Stimulated activated CD8-positive, alpha-beta memory T cell treated with anti-CD3 and anti-CD28 coated beads, Interleukin-15, amount 100 ng/mL, for 24 hours (primary cell): ENCODE measurements around the gene TOP3A.
"Not testable (repeated sequence)": the region's sequence is repeated elsewhere in the genome, so short reads cannot be mapped to it uniquely, and the experiment has no call there.

Experiments
- DNase-seq: peaks from one replicate; pipeline ENCODE4 v3.0.0-alpha.2; 2020; ENCODE audit warnings: low read depth

Gene TOP3A

GRCh38 chr17:18314731-18315561 is at the start of gene TOP3A, which contains the start of gene SMCR8:
TOP3A (minus strand) TSS chr17:18314994; CDS start chr17:18314778, 216 bp downstream.
SMCR8 (plus strand) TSS chr17:18315293; CDS start chr17:18315790, 497 bp downstream.
- DNase-seq: peak; percentile 93

GRCh38 chr17:18364166-18364565 is 49.4 kb upstream of the TOP3A start:
- no peak for DNase-seq

GRCh38 chr17:18363101-18364049 is 48.6 kb upstream of the TOP3A start, which contains the start of gene SHMT1:
SHMT1 (minus strand) TSS chr17:18363550; CDS start chr17:18355981, 7,569 bp downstream.
- DNase-seq: peak; percentile 78

GRCh38 chr17:18362698-18363100 is 47.9 kb upstream of the TOP3A start:
- DNase-seq: no peak

DNA sequence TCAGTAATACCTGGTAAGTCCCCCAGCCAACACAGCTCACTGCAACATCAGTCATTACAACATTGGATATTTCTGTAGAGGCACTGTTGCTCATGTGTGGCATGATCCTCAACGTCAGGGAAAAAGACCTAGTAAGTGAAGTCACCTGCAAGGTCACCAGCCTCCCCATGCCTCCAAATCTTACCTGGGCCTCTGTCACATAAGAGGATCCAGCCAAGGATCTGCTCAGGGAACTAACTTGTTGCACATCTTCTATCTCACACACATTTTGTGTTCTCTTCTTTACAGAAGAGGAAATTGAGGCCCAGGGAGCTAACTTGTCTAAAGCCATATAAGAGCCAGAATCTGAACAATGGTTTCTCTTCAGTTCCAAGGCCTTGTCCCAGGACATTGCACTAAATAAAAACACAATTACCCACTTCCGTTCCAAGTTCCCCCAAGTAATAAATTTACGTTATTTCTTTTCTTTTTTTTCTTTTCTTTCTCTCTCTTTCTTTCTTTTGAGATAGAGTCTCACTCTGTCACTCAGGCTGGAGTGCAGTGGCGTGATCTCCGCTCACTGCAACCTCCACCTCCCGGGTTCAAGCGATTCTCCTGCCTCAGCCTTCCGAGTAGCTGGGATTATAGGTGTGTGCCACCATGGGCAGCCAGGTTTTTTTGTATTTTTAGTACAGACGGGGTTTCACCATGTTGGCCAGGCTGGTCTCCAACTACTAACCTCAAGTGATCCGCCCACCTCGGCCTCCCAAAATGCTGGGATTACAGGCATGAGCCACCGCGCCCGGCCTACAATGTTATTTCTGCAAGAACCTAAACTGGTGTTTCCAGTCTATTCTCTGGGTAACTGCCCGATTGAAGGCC is 47.3 kb upstream of the TOP3A start:
- DNase-seq: no peak

GRCh38 chr17:18360518-18360917 is 45.7 kb upstream of the TOP3A start:
- DNase-seq: no peak

- no peak for DNase-seq
These were observed 41.8 kb upstream of the TOP3A start for GRCh38 chr17:18356624-18357023.

GRCh38 chr17:18353541-18353940 is 38.7 kb upstream of the TOP3A start:
- no peak for DNase-seq

- DNase-seq: no peak
These were observed 29.2 kb upstream of the TOP3A start for GRCh38 chr17:18344021-18344420.

DNA sequence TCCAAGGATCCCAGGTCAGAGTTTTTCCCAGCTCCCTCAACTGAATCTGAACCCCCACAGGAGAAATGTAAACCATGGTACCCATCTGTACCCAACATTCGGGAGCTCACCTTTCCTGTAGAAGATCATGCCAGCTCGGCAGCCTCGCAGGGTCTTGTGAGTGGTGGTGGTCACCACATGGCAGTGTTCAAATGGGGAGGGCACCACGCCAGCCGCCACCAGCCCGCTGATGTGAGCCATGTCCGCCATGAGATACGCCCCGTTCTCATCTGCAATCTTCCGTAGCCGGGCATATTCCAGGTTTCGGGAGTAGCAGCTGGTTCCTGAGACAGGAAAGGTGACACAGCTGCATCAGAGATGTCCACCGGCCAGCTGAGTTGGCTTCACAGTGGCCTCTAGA is 25.1 kb upstream of the TOP3A start:
- no peak for DNase-seq

DNA sequence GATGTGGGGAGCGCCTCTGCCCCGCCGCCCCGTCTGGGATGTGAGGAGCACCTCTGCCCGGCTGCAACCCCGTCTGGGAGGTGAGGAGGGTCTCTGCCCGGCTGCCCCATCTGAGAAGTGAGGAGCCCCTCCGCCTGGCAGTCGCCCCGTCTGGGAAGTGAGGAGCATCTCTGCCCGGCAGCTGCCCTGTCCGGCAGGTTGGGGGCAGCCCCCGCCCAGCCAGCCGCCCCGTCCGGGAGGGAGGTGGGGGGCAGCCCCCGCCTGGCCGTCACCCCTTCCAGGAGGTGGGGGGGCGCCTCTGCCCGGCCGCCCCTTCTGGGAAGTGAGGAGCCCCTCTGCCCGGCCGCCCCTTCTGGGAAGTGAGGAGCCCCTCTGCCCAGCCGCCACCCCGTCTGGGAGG is 23.4 kb upstream of the TOP3A start:
- not testable (repeated sequence) for DNase-seq

- DNase-seq: no peak
These were observed 18.2 kb upstream of the TOP3A start for GRCh38 chr17:18332909-18333489.

DNA sequence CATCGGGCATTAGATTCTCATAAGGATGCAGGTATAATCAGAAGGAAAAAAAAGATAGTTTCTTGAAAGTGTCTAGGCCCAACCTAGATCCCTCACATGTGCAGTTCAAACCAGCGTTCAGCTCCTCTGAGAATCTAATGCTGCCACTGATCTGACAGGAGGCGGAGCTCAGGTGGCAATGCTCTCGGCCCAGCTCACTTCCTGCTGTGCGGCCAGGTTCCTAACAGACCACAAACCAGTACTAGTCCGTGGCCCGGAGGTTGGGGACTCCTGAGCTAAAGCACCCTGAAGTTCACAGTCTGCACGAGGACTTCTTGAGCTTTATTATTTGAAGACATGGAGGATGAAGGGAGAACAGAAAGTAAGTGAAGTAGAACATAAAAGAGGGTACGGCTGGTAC is 17.1 kb upstream of the TOP3A start:
- DNase-seq: no peak

DNA sequence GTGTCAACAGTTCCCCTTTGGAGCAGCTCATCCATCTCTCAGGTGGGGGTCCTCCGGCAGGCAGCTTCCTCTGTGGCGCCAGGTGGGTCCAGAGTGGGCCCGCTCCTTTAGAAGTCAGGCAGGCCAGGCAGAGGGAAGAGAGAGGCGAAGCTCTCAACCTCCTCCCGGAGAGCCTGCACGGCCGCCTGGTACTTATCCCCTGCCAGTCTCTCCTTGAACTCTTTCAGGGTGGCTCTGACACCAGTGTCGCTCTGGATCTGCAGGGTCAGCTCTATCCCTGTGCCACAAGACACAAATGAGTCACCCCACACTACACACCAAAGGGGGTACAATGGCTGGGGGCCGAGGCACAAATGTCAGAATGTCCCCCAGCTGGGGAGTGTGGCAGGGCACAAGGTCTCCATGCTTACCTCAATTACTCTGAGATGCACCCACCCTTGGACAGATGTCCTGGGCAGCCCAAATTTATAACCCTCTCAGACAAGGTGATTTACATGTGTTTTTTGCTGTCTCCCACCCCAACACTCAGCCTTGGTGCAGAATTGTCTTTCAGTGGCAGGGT is 13.9 kb upstream of the TOP3A start:
- DNase-seq: no peak

GRCh38 chr17:18327556-18327955 is 12.8 kb upstream of the TOP3A start:
- no peak for DNase-seq

DNA sequence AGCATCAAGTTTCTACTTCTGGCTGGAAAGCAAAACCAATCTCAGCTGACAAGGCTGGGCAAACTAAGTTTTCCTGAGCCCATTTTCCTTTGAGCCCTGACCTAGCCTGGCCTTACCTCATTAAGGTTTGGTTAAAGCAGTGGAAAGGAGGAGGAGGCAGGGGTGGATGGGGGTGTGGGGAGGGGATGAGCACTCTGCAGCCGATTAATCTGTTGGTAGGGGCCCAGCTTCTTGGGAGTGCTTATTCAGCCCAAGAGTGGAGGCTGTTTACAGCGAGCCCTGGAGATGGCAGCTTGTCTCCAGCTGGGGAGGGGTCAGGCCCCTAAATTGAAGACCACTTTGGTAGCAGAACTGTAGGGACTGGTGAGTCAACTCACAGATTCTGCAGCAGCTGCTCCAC is 12.3 kb upstream of the TOP3A start:
- DNase-seq: no peak

GRCh38 chr17:18326572-18326971 is 11.8 kb upstream of the TOP3A start:
- DNase-seq: no peak

- no peak for DNase-seq
These were observed 11.2 kb upstream of the TOP3A start for GRCh38 chr17:18326039-18326438.

- no peak for DNase-seq
These were observed 9.6 kb upstream of the TOP3A start for GRCh38 chr17:18324140-18325050.
